ENCODE data around the gene SPTAN1.

DNA sequence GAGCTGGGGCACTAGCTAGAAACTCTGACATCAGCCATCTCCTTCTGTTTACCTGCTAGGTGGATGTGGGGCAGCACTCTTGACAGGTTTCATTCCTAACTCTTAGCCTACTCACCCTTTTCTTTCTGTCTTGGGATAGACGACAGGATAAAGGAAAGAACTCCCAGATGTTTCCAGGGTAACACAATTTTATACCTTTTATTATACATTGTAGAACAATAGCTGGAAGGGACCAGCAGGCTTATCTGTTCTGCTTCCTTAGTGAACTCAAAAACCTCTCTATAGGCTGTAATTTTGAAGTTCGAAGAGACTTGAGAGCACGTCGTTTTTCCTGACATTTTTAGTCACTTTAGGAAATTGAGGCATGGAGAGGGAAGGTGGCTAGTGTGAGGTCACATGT is 13.2 kb downstream of the SPTAN1 start:
- no peak for TF ChIP-seq BHLHE40 (IDR thresholded peaks at IDR 0.05; ENCODE audit: borderline replicate concordance)
- TF ChIP-seq ARNT (IDR thresholded peaks at IDR 0.05), result no peak
- TF ChIP-seq FOXM1 (IDR thresholded peaks at IDR 0.05; ENCODE audit: borderline replicate concordance), result no peak
- TF ChIP-seq L3MBTL2 (conservative IDR thresholded peaks at IDR 0.05), result no peak
